ENCODE measurements around the gene COG1. TPM values are rescaled to one million over a fixed set of nuclear protein-coding genes. Genes with fewer than 3 reads are reported as not detected.

COG1 gene
- 8.3 and 15.3 TPM in 2 replicates for total RNA-seq (ENCODE audit: low replicate concordance)

GRCh38 chr17:73192894-73193701 lies at the start of gene COG1:
COG1 (plus strand) TSS chr17:73193055; CDS start chr17:73193070, 15 bp downstream.

Other genes starting within 250 kb of the COG1 start
- 16.6 and 18.3 TPM in 2 replicates for gene SLC39A11, start 100.4 kb upstream of the COG1 start, total RNA-seq (ENCODE audit: low replicate concordance)
- gene SSTR2, start 28.0 kb upstream of the COG1 start, total RNA-seq (ENCODE audit: low replicate concordance): under 0.01 TPM in 1 of 2 replicates, not detected in the other
- not detected in 2 replicates for gene CPSF4L, start 68.8 kb downstream of the COG1 start, total RNA-seq (ENCODE audit: low replicate concordance)
- 26.0 and 36.4 TPM in 2 replicates for gene CDC42EP4, start 118.9 kb downstream of the COG1 start, total RNA-seq (ENCODE audit: low replicate concordance)

Data from smooth muscle cell of the coronary artery (primary cell).